Left lung (tissue), 10 donors: ENCODE results near the gene PGC. TPM values are rescaled to one million over a fixed set of nuclear protein-coding genes. Genes with fewer than 3 reads are reported as not detected.
A peak's percentile ranks its signal among the peaks of the same experiment; 100 is the strongest.

Source experiments
- ATAC-seq: fragments of 200-7000 bp; cut with Tn5 transposase; one replicate; pipeline ENCODE4 v1.9.1; 2020; ENCODE audit warnings: moderate library complexity
- DNase-seq, 4 donors: peaks; one replicate each; pipeline ENCODE4 v3.0.0-alpha.2; 2013 to 2020
- H3K27ac ChIP-seq, 2 donors: fragments of 200-600 bp; sonication (generic) in 1 of 2; one replicate each; pipeline versions ENCODE4 v1.5.0 to v1.8.0; 2020 to 2021
- H3K27me3 ChIP-seq, 2 donors: fragments of 200-600 bp; sonication (generic) in 1 of 2; one replicate each; pipeline versions ENCODE4 v1.5.0 to v1.8.0; 2020 to 2021
- H3K36me3 ChIP-seq, 2 donors: fragments of 200-600 bp; sonication (generic) in 1 of 2; one replicate each; pipeline versions ENCODE4 v1.5.0 to v1.8.0; 2020 to 2021
- H3K4me1 ChIP-seq, 2 donors: fragments of 200-600 bp; one replicate each; pipeline ENCODE4 v1.8.0; 2021
- H3K4me3 ChIP-seq, 2 donors: fragments of 200-600 bp; sonication (generic) in 1 of 2; one replicate each; pipeline versions ENCODE4 v1.5.0 to v1.8.0; 2020 to 2021; ENCODE audit warnings: mild to moderate bottlenecking in 1 of 2
- H3K9me3 ChIP-seq, 2 donors: fragments of 200-600 bp; sonication (generic) in 1 of 2; one replicate each; pipeline versions ENCODE4 v1.5.0 to v1.8.0; 2020 to 2021
- CTCF ChIP-seq, 2 donors: fragments of 200-600 bp; sonication (generic) in 1 of 2; IDR thresholded peaks; one replicate each; pipeline versions ENCODE4 v1.5.0 to v1.8.0; 2021; ENCODE audit warnings: antibody characterized with exemption in 2 of 2
- intact Hi-C, 2 donors: fragments of 100-400 bp; cut with DNase I; formaldehyde crosslinking; loops; one replicate each; pipeline versions ENCODE4 v1.11.2 to v1.14.2; 2022
- polyA plus RNA-seq, 6 donors: library from polyadenylated mRNA; unstranded; fragments of 120-200 nt; gene quantifications; one replicate each; pipeline ENCODE4 v1.2.1, GENCODE V29; 2013; ENCODE audit not compliant: insufficient read length in 6 of 6
- total RNA-seq, 2 donors: library from RNA; stranded (reverse); fragmentation: NEBNext Ultra II Directional; extraction: Animal tissue kit (Norgen Biotek cat#: 25700); gene quantifications; one replicate each; pipeline ENCODE4 v1.2.1, GENCODE V29; 2021
- donor health status: DM: no; HTN: yes; CAD: no.
- donor health status: DM: no; HTN: no; CAD: no.

Gene PGC
- total and polyA plus RNA-seq, 8 donors, result 5.4 to 266 (median 8.2) TPM

- Histone ChIP-seq H3K27me3 (no peaks in the 10 kb centered on the region), H3K4me3 (no peak overlapping the region), H3K9me3 (no peaks in the 10 kb centered on the region), H3K27ac (no peak overlapping the region), H3K4me1 (peaks cover 4 to 7% of the 10 kb centered on the region in 2 donors), H3K36me3 (no peaks in the 10 kb centered on the region)
- DNase-seq (no peak), ATAC-seq (no peak)
- intact Hi-C loops, result no loop called here
- TF ChIP-seq CTCF (IDR thresholded peaks at IDR 0.05), result no peak
Measured at GRCh38 chr6:41740366-41741162, 6.6 kb downstream of the PGC start.

- ATAC-seq, result no peak
- Histone ChIP-seq H3K27me3 (no peaks in the 10 kb centered on the region), H3K9me3 (no peaks in the 10 kb centered on the region), H3K4me1 (peaks cover 4 to 8% of the 10 kb centered on the region in 2 donors), H3K4me3 (no peak overlapping the region), H3K36me3 (no peaks in the 10 kb centered on the region), H3K27ac (no peak overlapping the region)
- TF ChIP-seq CTCF (IDR thresholded peaks at IDR 0.05), result no peak
- intact Hi-C loops, result no loop called here
- no peak for DNase-seq
Measured at GRCh38 chr6:41739041-41739440, 8.2 kb downstream of the PGC start.

GRCh38 chr6:41737591-41738130 is 9.5 kb downstream of the PGC start:
- Histone ChIP-seq H3K4me1 (peaks cover 11 to 20% of the 10 kb centered on the region in 2 donors), H3K4me3 (no peak overlapping the region), H3K9me3 (no peaks in the 10 kb centered on the region), H3K27ac (no peak overlapping the region), H3K27me3 (no peaks in the 10 kb centered on the region), H3K36me3 (no peaks in the 10 kb centered on the region)
- intact Hi-C loops, result no loop called here
- no peak for TF ChIP-seq CTCF (IDR thresholded peaks at IDR 0.05)
- no peak for DNase-seq
- no peak for ATAC-seq

- no peak for TF ChIP-seq CTCF (IDR thresholded peaks at IDR 0.05)
- H3K36me3 ChIP-seq, result no peaks in the 10 kb centered on the region
- intact Hi-C loops, result no loop called here
- H3K9me3 ChIP-seq, result no peaks in the 10 kb centered on the region
- H3K27ac ChIP-seq, result no peak overlapping the region
- DNase-seq (peak in 1 of 4 donors; percentile 34), ATAC-seq (no peak)
- H3K4me3 ChIP-seq, result no peak overlapping the region
- H3K27me3 ChIP-seq, result no peaks in the 10 kb centered on the region
- H3K4me1 ChIP-seq, result peaks cover 12 to 27% of the 10 kb centered on the region in 2 donors
Measured at GRCh38 chr6:41736800-41737555, 10.2 kb downstream of the PGC start.
